CD4-positive, alpha-beta T cell treated with Interleukin-15 for 1 hour (primary cell): ENCODE results near the gene MCCD1.
"Not testable (repeated sequence)": the region's sequence is repeated elsewhere in the genome, so short reads cannot be mapped to it uniquely, and the experiment has no call there.

Experiments
- DNase-seq: peaks from one replicate; pipeline ENCODE4 v3.0.0-alpha.2; 2020

Gene MCCD1, protein sequence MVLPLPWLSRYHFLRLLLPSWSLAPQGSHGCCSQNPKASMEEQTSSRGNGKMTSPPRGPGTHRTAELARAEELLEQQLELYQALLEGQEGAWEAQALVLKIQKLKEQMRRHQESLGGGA

DNA sequence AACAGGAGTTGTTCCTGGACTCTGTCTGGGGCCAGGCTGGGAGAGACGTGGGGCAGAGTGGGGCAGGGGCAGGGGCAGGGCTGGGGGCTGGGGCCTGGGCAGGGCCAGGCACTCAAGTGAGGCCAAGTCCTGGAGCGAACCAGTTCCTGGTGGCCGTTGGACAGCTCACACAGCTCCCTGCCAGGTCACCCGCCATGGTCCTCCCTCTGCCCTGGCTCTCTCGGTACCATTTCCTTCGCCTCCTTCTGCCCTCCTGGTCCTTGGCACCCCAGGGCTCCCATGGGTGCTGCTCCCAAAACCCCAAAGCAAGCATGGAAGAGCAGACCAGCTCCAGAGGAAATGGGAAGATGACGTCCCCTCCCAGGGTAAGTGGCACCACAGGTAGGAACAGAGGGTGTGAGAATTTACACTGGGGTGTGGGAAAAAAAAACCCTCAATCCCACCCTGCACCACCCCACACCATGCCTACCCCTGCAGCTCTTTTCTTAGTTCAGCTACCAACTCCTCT is at the start of gene MCCD1:
Gene MCCD1 (plus strand): TSS at position 142 of the 508 bp plus-strand sequence. CDS start 53 bp downstream, at position 195.
- DNase-seq, result no peak

DNA sequence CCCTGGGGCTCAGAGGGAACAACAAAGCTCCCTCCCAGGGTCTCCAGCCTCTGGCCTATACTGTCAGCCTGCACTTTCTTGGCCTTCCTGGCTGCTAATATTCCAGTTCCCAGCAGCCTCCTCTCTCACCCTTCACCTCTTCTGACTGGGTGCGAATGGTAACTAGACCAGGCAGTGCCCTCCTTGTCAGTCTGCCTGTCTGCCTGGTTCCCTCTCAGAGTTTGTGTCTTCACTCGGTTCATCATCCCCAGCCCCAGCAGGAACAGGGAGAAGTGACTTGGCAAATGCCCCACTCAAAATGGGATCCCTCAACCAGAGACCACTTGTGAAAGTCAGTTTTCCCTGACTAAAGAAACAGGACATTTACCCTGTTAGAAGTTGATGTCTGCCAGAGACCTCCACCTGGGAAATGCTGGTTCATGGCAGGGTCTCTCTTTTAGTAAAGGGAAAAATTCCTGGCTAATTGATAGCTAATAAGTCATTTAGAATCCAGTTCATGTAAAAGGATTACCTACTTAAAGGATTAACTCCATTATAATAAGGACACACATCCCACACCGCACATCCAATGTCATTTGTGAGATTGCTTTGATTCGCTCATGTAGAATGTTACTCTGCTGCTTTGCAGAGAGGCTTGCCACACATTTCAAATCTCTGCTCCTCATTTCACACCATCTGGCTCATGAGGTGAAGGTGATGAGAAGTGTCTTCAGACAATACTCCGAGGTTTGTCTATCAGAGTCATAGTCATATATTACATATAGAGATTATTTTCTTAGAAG is 49.4 kb upstream of the MCCD1 start:
- no peak for DNase-seq

DNA sequence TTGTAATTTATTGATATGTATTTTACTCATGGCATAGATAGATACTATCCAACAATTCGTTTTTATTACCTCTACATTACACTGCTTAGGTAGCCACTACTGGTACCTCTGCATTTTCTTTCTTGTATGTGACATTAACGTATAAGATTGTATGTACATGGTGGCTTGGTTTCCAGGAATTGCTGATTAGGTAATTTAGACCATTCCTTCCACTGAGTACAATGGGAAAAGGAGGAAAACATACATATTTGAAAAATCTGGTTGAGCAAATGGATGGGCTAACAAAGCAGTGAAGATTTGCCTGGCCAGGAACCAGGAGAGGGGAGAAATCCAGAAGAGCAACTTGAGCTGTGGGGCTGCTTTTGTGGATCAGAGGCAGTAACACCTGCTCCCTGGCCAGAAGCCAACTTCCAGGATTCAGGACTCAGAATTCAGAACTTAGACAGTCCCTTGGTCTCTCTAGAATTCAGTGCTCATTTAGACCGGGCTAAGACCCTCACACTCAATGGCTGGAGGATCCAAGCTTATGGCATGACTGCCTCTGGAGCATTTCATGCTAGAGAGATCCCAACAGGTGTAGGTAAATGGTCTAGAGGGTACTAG is 48.7 kb upstream of the MCCD1 start:
- no peak for DNase-seq

DNA sequence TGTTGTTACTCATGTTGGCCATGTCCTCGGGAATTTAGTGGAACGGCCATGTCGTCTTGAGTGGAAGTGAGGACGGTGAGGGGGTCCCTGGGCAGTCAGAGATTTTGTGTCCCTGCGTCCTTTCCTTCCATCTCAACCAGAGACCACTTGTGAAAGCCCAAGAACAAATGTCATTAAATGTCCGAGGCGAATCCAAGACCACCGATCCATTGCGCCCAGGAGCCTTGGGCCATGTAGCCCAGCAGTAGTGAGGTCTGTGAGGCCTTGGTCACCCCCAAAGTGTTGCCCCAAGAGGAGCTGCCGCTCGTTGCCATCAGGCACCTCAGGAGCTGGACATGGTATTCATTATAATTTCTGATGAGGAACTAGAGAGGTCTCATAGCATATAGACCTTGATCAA is 48.2 kb upstream of the MCCD1 start:
- DNase-seq, result no peak

DNA sequence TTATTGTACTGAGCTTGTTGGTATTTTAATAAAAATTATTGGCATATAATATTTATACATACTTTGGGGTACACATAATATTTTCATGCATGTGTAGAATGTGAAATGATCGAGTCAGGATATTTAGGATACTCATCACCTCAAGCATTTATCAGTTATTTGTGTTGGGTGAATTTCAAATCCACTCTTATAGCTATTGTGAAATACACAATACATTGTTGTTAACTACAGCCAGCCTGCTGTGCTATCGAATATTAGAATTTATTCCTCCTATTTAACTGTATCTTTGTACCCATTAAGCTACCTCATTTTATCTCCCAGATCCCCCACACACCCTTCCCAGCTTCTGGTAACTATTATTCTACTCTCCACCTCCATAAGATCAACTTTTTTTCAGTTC is 45.4 kb upstream of the MCCD1 start:
- no peak for DNase-seq

DNA sequence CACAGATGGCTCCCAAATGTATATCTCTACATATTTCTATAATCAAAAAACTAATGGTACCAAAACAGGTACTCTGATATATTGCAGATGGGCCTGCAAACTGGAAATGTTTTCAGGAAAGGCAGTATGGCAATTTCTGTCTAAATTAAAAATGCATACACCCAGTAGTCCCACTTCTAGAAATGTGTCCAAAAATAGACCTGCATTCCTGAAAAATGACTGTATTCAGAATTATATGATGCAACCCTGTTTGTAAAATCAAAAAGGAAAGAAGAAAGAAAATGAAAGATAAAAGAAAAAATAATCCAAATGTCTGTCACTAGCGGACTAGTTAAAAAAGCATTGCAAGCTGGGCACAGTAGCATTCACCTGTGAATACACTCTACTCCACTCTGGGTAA is 43.7 kb upstream of the MCCD1 start:
- DNase-seq, result no peak

DNA sequence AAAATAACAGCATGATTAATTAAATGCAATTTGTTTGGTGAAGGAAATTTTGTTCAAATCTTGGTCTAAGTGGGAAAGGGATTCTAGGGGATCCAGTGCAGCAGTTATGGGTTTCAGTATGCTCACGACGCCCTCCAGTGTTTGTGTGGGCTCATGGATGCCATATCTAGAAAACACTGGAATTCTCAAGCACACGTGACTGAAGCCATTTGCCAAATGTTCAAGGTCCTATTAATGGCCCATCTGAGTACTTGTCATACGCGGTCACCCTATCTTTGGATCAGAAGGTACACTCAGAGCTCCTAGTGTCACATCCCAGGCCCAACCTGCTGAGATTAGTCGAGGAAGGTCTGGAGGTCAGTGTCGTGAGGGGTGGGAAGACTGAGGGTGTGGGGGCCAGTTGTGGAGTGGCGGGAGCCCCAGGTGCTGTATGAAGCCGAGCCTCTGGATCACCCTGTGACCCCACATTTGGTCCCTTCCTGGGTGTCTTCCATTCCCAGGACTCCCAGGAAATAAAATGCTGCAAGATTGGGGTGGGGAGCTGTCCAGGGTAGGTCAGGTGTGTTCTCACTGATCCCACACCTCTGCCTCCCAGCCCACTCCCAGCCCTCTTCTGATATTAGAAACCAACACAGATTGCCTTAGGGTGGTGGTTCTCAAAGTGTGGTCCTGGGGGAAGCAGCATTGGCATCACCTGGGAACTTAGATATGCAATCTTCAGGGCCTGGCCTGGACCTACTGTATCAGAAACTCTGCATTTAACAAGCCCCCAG is 42.5 kb upstream of the MCCD1 start:
- DNase-seq, result not testable (repeated sequence)

DNA sequence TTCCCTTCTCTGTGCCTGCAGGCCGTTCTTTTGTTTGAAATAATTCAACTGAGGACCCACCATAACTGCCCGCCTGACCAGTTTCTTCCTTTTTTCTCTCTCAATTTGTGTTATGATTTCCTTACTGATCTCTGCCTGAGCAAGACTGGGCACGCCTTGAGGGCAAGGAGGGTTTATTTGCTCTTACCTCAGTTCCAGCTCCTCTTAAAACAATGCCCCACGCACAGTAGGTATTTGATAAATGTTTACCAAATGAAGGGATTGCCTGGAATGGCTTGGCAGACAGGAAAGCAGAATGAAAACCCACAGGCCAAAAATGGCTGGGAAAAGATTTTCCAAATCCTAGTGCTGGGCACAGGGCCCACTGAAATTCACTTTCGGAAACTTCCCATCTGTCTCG is 41.1 kb upstream of the MCCD1 start:
- DNase-seq, result not testable (repeated sequence)

DNA sequence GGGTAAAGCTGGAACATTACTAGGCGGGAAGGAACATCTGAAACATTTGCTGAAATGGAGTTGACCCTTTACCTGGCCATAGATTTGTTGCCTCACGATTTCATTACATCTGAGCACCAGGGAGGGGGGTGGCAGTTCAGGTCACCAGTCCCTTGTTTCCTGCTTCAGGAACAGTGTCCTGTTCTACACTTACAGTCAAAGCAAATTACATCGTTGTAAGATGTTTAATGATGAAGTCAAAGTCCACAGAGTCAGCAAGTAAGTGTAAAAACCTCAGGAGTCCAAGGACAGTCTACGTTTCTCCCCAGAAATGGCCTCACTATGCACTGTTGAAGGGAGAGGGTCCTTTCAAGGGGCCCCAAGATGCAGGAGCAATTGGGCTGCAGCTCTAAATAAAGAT is 39.7 kb upstream of the MCCD1 start:
- DNase-seq, result no peak

DNA sequence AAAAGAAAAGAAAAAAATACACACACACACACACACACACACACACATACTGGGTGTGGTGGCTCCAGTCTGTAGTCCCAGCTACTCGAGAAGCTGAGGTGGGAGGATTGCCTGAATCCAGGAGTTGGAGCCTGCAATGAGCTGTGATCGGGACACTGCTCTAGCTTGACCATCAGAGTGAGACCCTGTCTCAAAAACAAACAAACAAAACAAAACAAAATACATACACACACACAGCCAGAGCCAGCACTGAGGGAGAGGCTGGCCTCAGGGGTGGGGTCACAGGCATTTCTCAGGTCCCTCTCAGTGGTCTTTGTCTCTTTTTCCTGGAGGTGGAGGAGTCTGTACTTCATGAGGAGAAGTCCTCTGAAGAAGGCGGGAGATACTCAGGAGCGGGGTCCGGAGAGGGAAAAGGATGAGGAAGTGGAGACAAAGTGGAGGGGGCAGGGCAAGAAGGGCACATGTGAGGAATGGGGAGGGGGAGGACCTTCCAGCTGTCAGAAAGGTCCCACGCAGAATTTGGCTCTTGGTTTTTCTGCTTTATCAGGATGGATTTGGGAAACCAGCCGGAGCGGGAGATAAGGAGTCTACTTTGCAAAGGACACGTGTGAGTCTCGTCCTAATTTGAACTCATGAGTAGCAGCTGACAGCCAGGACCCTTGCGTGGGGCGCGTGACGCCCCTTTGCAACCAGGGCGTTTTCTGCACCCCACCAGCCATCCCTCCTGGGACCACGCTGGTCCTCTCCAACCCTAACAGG is 38.5 kb upstream of the MCCD1 start:
- DNase-seq, result no peak

DNA sequence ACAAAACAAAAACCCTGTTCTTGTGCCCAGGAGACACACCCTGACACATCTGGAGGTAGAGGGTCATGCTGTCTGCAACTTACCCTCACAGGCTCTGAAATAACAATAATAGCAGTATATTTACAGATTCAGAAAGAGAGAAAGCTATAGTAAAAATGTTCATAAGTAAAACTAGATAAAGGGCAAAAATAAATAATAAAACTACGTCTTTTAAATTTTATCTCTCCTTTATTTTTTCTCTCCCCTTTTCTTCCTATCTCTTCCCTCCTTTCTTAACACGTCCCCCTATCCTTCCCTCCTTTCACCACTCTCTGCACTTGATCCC is 35.2 kb upstream of the MCCD1 start:
- DNase-seq, result not testable (repeated sequence)

DNA sequence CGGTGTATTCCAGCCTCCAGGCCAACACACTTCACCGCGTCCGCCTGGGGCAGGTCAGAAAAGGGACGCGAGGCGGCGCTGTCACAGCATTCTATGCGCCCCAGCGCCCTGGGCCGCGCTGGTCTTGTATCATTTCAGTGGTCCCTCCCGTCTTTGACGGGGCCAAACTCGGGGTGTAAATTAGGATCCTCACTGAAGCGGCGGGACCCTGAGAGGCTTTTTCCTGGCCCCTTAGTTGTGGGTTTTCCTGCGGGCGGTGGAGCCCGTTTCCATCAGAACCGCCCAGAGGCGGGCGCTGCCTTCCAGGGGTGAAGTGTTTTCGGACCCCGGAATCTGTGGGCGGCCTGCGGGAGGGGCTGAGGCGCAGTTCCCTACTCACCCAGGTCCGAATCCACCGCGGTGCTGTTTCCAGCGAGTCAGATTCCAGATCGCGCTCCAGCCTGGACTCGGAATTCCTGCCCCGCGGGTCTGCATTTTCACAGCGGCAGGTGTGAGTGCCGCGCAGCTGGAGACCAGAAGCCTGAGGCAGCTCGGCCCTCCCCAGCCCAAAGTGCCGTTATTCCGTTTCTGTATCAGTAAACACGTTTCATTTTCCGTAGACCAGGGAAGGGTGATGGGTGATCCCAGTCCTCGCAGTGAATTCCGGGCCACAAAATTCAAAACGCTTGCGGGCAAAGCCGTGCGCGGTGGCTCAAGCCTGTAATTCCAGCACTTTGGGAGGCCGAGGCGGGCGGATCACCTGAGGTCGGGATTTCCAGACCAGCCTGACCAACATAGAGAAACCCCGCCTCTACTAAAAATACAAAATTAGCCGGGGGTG is 34.7 kb upstream of the MCCD1 start:
- peak; percentile 67 for DNase-seq

DNA sequence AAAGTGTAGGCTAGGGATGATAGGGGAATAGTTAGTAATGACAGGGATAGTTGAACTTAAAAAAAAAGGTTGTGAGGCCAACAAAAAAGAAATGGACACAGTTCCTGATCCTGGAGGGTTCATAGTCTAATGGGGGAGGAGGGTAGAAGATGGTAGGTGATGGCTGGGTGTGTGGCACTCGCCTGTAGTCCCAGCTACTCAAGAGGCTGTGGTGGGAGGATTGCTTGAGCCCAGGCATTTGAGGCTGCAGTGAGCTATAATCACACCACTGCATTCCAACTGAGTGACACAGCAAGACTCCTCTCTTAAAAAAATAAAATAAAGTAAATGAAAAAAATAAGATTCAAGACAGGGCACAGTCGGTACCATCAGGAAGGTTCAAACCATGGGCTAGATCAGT is 33.2 kb upstream of the MCCD1 start:
- no peak for DNase-seq

DNA sequence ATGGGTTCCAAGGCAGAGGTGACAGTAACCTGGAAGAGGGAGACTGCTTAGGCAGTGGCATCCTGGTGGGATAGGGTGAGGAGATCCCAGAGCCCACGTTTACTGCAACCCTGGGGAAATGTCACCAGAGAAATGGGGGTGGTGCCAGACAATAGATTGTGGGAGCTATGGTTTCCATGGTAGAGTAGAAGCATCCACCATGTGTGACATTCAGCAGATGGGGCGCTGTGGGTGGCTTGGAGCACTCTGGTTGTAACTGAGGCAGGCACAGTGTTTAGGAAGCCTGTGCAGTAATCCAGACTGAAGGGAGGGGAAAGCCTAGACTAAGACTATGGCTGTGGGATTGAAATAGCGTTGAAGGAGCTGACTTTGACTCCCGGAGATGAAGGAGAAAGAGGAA is 31.9 kb upstream of the MCCD1 start:
- DNase-seq, result not testable (repeated sequence)

DNA sequence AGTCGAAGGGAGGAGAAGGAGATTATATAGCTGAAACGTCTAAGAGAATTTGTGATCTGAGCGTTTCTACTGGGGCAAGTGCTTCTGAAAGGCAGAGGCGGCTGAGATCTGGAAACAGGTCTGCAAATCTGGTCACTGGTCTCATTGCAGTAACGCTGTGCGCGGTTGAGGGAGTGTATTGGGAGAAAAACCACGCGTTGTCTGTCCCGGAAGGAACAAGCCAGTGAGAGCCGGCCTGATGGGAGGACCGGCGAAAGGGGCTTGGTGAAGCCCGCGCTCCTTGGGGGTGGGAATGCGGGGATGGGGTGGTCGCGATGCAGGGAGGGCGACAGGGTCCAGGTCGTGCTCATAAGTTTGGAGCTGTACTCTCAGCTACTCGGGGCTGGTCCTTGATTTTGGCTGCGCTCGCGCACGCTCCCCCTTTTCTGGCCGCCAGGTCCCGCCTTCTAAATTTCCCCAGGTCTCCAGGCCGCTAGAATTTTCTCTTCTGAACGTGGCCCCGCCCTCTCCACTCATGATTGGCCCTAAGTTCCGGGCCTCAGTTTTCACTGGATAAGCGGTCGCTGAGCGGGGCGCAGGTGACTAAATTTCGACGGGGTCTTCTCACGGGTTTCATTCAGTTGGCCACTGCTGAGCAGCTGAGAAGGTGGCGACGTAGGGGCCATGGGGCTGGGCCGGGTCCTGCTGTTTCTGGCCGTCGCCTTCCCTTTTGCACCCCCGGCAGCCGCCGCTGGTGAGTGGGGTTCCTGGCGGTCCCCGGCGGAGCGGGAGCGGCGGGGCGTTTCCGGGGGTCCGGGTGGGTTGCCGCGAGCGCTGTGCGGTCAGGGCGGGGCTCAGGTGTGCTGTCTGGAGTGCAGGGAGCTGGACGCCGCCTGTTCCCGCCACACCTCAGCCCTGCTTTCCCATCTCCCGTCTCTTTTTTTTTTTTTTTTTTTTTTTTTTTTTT is 31.0 kb upstream of the MCCD1 start, which contains the start of gene MICB:
Gene MICB (plus strand): TSS at position 615 of the 946 bp plus-strand sequence. CDS start 49 bp downstream, at position 664.
- peak; percentile 82 for DNase-seq

DNA sequence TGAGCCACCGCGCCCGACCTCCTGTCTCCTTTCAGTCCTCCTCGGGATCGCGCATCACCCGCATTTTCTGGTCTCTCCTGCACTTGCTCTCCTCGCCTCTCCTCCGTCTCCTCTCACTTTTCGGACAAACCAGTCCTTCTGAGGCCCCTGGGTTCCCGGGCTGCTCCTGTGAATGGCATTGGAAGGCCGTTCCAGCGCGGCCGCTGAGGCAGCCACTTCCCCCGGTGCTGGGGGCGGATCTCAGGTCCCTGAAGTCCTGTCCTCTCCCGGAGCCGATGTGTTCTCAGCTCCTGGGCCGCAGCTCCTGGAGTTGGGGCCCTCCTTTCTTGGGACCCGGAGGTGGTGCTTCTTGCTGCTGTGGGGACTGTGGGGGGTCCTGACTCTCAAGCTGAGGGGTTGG is 30.0 kb upstream of the MCCD1 start:
- no peak for DNase-seq

DNA sequence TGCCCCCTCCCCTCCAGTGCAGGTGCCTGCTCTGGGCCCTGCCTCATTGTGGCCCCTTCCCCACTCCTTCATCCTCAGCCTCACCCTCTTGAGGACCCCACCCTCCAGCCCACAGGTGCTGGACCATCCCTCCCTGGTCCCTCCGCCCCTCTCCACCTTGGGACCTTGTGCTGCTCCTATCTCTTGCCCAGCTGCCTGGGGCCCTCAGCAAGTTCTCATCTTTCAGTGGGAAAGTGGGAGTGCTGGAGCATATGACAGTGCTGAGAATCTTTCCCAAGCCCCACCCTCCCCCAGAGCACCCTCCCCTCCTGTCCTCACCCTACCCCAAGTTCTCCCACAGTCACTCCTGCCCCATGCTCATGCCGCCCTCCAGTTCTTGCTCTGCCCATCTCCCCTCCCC is 29.1 kb upstream of the MCCD1 start:
- DNase-seq, result not testable (repeated sequence)

DNA sequence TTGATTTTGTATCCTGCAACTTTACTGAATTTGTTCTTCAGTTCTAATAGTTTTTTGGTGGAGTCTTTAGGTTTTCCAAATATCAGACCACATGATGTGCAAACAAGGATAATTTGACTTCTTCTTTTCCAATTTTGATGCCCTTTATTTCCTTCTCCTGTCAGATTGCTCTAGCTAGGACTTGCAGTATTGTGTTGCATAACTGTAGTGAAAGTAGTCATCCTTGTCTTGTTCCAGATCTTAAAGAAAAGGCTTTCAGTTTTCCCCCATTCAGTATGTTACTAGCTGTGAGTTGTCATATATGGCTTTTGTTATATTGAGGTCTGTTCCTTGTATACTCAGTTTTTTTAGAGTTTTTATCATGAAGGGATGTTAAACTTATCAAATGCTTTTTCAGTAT is 26.2 kb upstream of the MCCD1 start:
- no peak for DNase-seq

DNA sequence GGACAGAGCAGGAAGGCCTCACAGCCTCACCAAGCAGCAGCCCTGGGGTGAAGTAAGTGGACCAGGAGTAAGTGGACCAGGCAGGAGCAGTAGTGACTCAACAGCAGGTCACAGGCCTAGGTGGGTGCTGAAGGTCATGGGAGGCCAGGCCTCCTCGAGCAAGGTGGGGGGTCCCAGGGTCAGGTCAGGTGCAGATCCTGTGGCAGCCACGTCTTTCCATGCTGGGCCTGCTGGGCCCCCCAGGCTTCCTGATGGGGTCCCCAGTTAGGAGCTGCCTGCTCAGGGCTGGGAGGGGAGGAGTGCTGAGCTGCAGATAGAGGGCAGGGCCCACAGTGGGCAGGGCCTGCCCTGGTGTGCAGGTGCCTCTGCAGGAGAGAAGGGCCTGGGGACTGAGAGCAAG is 19.7 kb upstream of the MCCD1 start:
- not testable (repeated sequence) for DNase-seq

DNA sequence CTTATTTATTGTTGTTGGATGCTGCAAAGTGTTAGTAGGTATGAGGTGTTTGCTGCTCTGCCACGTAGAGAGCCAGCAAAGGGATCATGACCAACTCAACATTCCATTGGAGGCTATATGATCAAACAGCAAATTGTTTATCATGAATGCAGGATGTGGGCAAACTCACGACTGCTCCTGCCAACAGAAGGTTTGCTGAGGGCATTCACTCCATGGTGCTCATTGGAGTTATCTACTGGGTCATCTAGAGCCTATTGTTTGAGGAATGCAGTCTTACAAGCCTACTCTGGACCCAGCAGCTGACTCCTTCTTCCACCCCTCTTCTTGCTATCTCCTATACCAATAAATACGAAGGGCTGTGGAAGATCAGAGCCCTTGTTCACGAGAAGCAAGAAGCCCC is 18.8 kb upstream of the MCCD1 start:
- DNase-seq, result no peak
